HCT116 (cell line): ENCODE data around the gene CCDC197. TPM values are rescaled to one million over a fixed set of nuclear protein-coding genes. Genes with fewer than 3 reads are reported as not detected.
A peak's percentile ranks its signal among the peaks of the same experiment; 100 is the strongest.

Source experiments
- ATAC-seq: fragments of 200-7000 bp; cut with Tn5 transposase; 2 replicates; pipeline ENCODE4 v1.9.1; 2020; ENCODE audit warnings: mild to moderate bottlenecking, moderate library complexity
- BruUV-seq: library from RNA; stranded (reverse); fragments of 400-500 nt; replicated peaks from 2 replicates; lab custom pipeline; 2021; lab: Mats Ljungman, UMichigan
- CTCF ChIA-PET: fragments of 300-600 bp; sonication (Branson Sonifier 250); formaldehyde crosslinking; loops from one replicate; lab custom pipeline; 2021; ENCODE audit warnings: antibody characterized with exemption; lab: Charles Lee
- POLR2A ChIA-PET: fragments of 300-600, 350-600 bp; sonication (Branson Sonifier 250); formaldehyde crosslinking; loops from one replicate; lab custom pipeline; 2021; ENCODE audit warnings: antibody characterized with exemption; lab: Charles Lee
- RAD21 ChIA-PET, 2 experiments: fragments of 300-600 bp; sonication (Branson Sonifier 250); formaldehyde crosslinking; loops; one replicate each; lab custom pipeline; 2023; ENCODE audit warnings: low total read pairs in 2 of 2; ENCODE audit not compliant: uncharacterized antibody in 2 of 2, unreplicated experiment in 2 of 2, low non-redundant PET in 1 of 2; lab: Charles Lee
- DNase-seq: peaks from one replicate; pipeline ENCODE4 v3.0.0-alpha.2; 2010; ENCODE audit warnings: low read depth, low spot score
- H2AFZ ChIP-seq: fragments of 200-600 bp; shearing (Covaris generic), sonication (generic); 2 replicates; pipeline ENCODE4 v1.6.1; 2017; ENCODE audit warnings: low read depth, mixed run types, mixed read lengths, antibody characterized with exemption, low read length; ENCODE audit not compliant: poor library complexity, severe bottlenecking
- H3K27ac ChIP-seq: 2 replicates; pipeline ENCODE4 v1.5.1; 2012; ENCODE audit warnings: low read depth, low read length
- H3K27me3 ChIP-seq: fragments of 200-600 bp; sonication (generic); 2 replicates; pipeline ENCODE4 v1.6.1; 2016; ENCODE audit warnings: mixed run types, low read length, mixed read lengths; ENCODE audit not compliant: insufficient read depth
- H3K36me3 ChIP-seq, 2 experiments: fragments of 200-500 bp in 1 of 2; fragments of 200-600 bp in 1 of 2; sonication (Bioruptor generic) in 1 of 2; sonication (generic) in 1 of 2; 2 replicates each; pipeline versions ENCODE4 v1.5.1 to v1.6.1; 2014 to 2016; ENCODE audit warnings: low read length in 2 of 2, inconsistent platforms in 1 of 2, mixed read lengths in 1 of 2, mixed run types in 1 of 2; ENCODE audit not compliant: insufficient read depth in 2 of 2, control insufficient read depth in 1 of 2
- H3K4me1 ChIP-seq, 2 experiments: fragments of 200-600 bp in 1 of 2; sonication (generic) in 1 of 2; 2 replicates each; pipeline versions ENCODE4 v1.5.1 to v1.6.1; 2012 to 2017; ENCODE audit warnings: low read length in 2 of 2, inconsistent platforms in 1 of 2, mild to moderate bottlenecking in 1 of 2, mixed read lengths in 1 of 2, mixed run types in 1 of 2, moderate library complexity in 1 of 2; ENCODE audit not compliant: insufficient read depth in 2 of 2, control insufficient read depth in 1 of 2
- H3K4me2 ChIP-seq: fragments of 200-600 bp; sonication (generic); 2 replicates; pipeline ENCODE4 v1.6.1; 2017; ENCODE audit warnings: mixed run types, low read length, mixed read lengths
- H3K4me3 ChIP-seq, 2 experiments: fragments of 200-600 bp in 1 of 2; sonication (generic) in 1 of 2; replicated peaks in 1 of 2; 2 replicates each; pipeline ENCODE4 v1.5.1; 2011 to 2016; ENCODE audit warnings: low read length in 2 of 2, control low read depth in 1 of 2, low read depth in 1 of 2, mild to moderate bottlenecking in 1 of 2, mixed read lengths in 1 of 2, mixed run types in 1 of 2
- H3K79me2 ChIP-seq: fragments of 200-600 bp; sonication (generic); 2 replicates; pipeline ENCODE4 v1.6.1; 2017; ENCODE audit warnings: mild to moderate bottlenecking, mixed run types, low read length, moderate library complexity, mixed read lengths; ENCODE audit not compliant: insufficient read depth
- H3K9ac ChIP-seq: fragments of 200-600 bp; sonication (generic); 2 replicates; pipeline ENCODE4 v1.6.1; 2016; ENCODE audit warnings: low read length, mixed read lengths
- H3K9me2 ChIP-seq: fragments of 200-600 bp; sonication (generic), shearing (Covaris generic); 2 replicates; pipeline ENCODE4 v1.6.1; 2017; ENCODE audit warnings: mixed run types, mild to moderate bottlenecking, moderate library complexity; ENCODE audit not compliant: insufficient read depth
- H3K9me3 ChIP-seq, 2 experiments: fragments of 200-500 bp in 1 of 2; fragments of 200-600 bp in 1 of 2; sonication (Bioruptor generic) in 1 of 2; sonication (generic) in 1 of 2; 2 replicates each; pipeline ENCODE4 v1.6.1; 2014 to 2017; ENCODE audit warnings: low read length in 2 of 2, mixed read lengths in 2 of 2, inconsistent platforms in 1 of 2, low read depth in 1 of 2, mild to moderate bottlenecking in 1 of 2, mixed run types in 1 of 2, moderate library complexity in 1 of 2; ENCODE audit not compliant: control insufficient read depth in 1 of 2, insufficient read depth in 1 of 2
- H4K20me1 ChIP-seq: fragments of 200-600 bp; sonication (generic), shearing (Covaris generic); 2 replicates; pipeline ENCODE4 v1.6.1; 2017; ENCODE audit warnings: mixed run types, mild to moderate bottlenecking, moderate library complexity; ENCODE audit not compliant: insufficient read depth
- CBX3 ChIP-seq: IDR thresholded peaks from 2 replicates; pipeline ENCODE4 v1.6.1; 2012; ENCODE audit warnings: low read depth
- CEBPB ChIP-seq: IDR thresholded peaks from 2 replicates; pipeline ENCODE4 v1.6.1; 2012; ENCODE audit warnings: low read depth
- EZH2phosphoT487 ChIP-seq: fragments of 200-600 bp; IDR thresholded peaks from 2 replicates; pipeline ENCODE4 v1.6.1; 2018; ENCODE audit warnings: antibody characterized with exemption, borderline replicate concordance
- POLR2A ChIP-seq: IDR thresholded peaks from 2 replicates; pipeline ENCODE4 v1.7.0; 2011; ENCODE audit warnings: borderline replicate concordance; ENCODE audit not compliant: insufficient read depth, insufficient read length; ENCODE audit errors: extremely low read depth
- REST ChIP-seq: IDR thresholded peaks from 2 replicates; pipeline ENCODE4 v1.6.1; 2012; ENCODE audit warnings: low read depth
- SP1 ChIP-seq: IDR thresholded peaks from 2 replicates; pipeline ENCODE4 v1.6.1; 2012; ENCODE audit warnings: low read depth
- SRF ChIP-seq: IDR thresholded peaks from 2 replicates; pipeline ENCODE4 v1.6.1; 2012; ENCODE audit warnings: low read depth
- YY1 ChIP-seq: IDR thresholded peaks from 2 replicates; pipeline ENCODE4 v1.6.1; 2011; ENCODE audit warnings: low read length, low read depth, moderate library complexity, mild to moderate bottlenecking; ENCODE audit not compliant: insufficient replicate concordance; ENCODE audit errors: extremely low read depth
- ZFX ChIP-seq: fragments of 450-650 bp; IDR thresholded peaks from 2 replicates; pipeline ENCODE4 v1.6.1; 2017
- ZNF274 ChIP-seq: fragments of 200-500 bp; sonication (Bioruptor generic); IDR thresholded peaks from 2 replicates; pipeline ENCODE4 v1.6.1; 2014; ENCODE audit warnings: mild to moderate bottlenecking, low read depth, low read length, inconsistent platforms
- intact Hi-C: fragments of 100-400 bp; cut with micrococcal nuclease; formaldehyde crosslinking; loops from 2 replicates; pipeline ENCODE4 v1.10.0; 2022
- total RNA-seq: library from RNA; stranded (reverse); gene quantifications from one replicate; pipeline ENCODE4 v1.2.1, GENCODE V29; 2021; ENCODE audit not compliant: unreplicated experiment

CCDC197 gene
- total RNA-seq, 1 experiment from 2014 or later, result not detected

DNA sequence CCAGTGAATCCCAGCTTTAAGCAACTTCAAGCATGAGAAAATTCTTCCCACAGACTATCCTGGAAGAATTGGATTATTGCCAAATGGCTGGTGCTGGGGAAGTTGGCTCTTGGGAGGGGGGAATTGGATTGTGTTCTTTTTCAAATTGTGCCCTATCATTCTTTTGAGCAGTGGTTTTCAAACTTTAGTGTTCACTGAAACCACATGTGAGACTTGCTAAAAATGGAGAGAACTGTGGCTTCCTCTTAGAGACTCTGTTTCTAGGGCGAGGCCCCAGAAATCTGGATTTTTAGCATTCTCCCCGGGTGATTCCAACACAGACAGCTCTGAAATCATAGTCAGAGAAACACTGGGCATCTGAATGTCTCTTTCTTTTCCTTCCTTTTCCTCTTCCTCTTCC lies 14.7 kb downstream of the CCDC197 start:
- Histone ChIP-seq H3K9me3 (no peaks in the 10 kb centered on the region), H3K9me2 (no peaks in the 10 kb centered on the region), H3K27ac (no peak overlapping the region), H3K27me3 (no peaks in the 10 kb centered on the region), H3K79me2 (no peaks in the 10 kb centered on the region), H2AFZ (no peak overlapping the region), H3K36me3 (no peaks in the 10 kb centered on the region), H3K9ac (no peak overlapping the region), H3K4me3 (no peak overlapping the region), H3K4me2 (peak overlapping the region; percentile 21; the same call in 1 of the 2 replicates), H3K4me1 (peaks cover 2 to 11% of the 10 kb centered on the region in 2 experiments; a peak in 1 of 4 replicates), H4K20me1 (no peaks in the 10 kb centered on the region)
- no TSS peak for BruUV-seq
- CTCF ChIA-PET, result interaction anchor here (0.9 to 1.5 kb wide), 2 partner anchors 14 to 72 kb away, joined by 4 to 5 read pairs; partner anchors contain the start of gene OTUB2
- ATAC-seq (no peak), DNase-seq (no peak)
- POLR2A ChIA-PET, result no interaction called here
- RAD21 ChIA-PET, result no interaction called here
- TF ChIP-seq CEBPB (no peak), YY1 (no peak), CBX3 (no peak), SP1 (no peak), ZNF274 (no peak), POLR2A (no peak), ZFX (no peak), REST (no peak), EZH2phosphoT487 (no peak), SRF (no peak)
- intact Hi-C loops, result no loop called here
